Fibroblast of the aortic adventitia (primary cell): ENCODE measurements around the gene PDGFA. TPM values are rescaled to one million over a fixed set of nuclear protein-coding genes. Genes with fewer than 3 reads are reported as not detected.

Source experiments
- DNase-seq: peaks from one replicate; pipeline ENCODE4 v3.0.0-alpha.2; 2010; ENCODE audit warnings: low read depth
- H3K4me3 ChIP-seq: 2 replicates; pipeline ENCODE4 v1.5.1; 2011; ENCODE audit warnings: low read depth, mild to moderate bottlenecking, control low read depth, low read length, moderate library complexity
- total RNA-seq: library from RNA; depleted of rRNA; stranded (reverse); fragments of >200 nt; gene quantifications from 2 replicates; pipeline ENCODE4 v1.2.3, GENCODE V29; 2012; ENCODE audit warnings: low replicate concordance
- TF ChIP-seq, protein P1 (sequence below): IDR thresholded peaks from 2 replicates; pipeline ENCODE4 v1.5.1; 2011; ENCODE audit warnings: mild to moderate bottlenecking, low read length, control low read depth, inconsistent platforms; ENCODE audit not compliant: insufficient read depth

The PDGFA gene
- total RNA-seq, 1 donor: 4.1 TPM

DNA sequence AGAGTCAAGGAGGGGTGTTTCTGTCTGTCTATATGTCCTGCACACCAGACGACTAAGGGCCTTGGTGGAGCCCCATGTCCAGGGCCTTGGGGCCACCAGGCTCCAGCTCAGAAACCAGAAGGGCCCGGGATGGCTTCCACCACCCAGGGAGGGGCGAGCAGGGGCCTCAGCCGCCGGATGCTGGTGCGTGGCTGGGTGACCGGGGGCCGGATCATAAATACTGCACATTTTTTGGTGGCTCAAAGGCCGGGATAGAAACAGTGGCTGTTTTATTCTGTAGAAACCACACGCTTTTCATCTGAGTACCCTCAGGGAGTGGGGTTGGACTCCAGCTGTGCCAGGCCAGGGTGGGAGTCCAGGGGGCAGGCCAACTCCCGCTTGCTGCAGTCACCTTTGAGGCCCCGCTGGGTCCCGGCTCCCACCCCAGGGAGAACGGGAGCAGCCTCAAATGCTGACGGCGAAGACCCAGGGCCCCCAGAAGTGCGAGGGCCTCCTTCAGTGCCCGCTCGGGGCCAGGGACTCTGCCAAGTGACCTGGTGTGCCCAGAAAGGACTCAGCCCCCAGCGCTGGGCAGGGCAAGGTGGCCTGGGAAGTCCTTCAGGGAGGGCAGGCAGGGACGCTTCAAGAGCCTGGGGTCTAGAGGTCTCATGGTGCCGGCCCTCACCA, 28.2 kb downstream of the PDGFA start:
- no peak for DNase-seq
- TF ChIP-seq, protein P1, sequence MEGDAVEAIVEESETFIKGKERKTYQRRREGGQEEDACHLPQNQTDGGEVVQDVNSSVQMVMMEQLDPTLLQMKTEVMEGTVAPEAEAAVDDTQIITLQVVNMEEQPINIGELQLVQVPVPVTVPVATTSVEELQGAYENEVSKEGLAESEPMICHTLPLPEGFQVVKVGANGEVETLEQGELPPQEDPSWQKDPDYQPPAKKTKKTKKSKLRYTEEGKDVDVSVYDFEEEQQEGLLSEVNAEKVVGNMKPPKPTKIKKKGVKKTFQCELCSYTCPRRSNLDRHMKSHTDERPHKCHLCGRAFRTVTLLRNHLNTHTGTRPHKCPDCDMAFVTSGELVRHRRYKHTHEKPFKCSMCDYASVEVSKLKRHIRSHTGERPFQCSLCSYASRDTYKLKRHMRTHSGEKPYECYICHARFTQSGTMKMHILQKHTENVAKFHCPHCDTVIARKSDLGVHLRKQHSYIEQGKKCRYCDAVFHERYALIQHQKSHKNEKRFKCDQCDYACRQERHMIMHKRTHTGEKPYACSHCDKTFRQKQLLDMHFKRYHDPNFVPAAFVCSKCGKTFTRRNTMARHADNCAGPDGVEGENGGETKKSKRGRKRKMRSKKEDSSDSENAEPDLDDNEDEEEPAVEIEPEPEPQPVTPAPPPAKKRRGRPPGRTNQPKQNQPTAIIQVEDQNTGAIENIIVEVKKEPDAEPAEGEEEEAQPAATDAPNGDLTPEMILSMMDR: no peak
- H3K4me3 ChIP-seq: no peak overlapping the region

- TF ChIP-seq, protein P1: no peak
- no peak overlapping the region for H3K4me3 ChIP-seq
- DNase-seq: no peak
These were observed 29.0 kb downstream of the PDGFA start for GRCh38 chr7:490461-491291.

DNA sequence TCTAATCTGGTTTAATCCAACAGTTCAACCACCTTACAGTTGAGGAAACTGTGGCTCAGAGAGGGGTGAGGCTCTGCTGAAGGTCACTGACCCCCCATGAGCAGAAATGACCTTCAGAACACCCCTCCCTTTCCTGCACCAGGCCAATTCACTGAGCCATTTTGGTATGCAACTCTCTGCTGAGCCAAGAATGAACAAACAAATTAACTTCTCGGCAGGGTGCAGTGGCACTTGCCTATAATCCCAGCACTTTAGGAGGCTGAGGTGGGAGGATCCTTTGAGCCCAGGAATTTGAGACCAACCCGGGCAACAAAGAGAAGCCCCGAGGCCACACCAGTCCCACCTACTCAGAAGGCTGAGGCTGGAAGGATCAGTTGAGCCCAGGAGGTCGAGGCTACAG, 29.8 kb downstream of the PDGFA start:
- TF ChIP-seq, protein P1: no peak
- no peak for DNase-seq
- H3K4me3 ChIP-seq: no peak overlapping the region

DNA sequence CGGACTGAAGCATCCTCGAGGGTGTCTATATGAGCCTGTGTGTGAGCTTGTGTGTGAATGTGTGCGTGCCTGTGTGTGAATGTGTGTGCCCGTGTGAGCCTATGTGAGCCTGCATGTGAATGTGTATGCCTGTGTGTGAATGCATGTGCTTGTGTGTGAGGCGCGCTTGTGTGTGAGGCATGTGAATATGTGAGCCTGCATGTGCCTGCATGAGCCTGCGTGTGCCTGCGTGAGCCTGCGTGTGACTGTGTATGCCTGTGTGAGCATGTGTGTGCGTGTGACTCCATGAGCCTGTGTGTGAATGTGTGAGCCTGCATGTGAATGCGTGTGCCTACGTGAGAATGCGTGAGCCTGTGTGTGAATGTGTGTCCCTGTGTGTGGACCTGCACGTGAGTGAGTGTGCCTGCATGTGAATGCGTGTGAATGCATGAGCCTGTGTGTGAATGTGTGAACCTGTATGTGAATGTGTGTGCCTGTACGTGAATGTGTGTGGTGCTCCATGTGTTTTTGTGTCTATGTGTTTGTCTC, 33.4 kb downstream of the PDGFA start:
- H3K4me3 ChIP-seq: no peak overlapping the region
- TF ChIP-seq, protein P1: no peak
- no peak for DNase-seq

GRCh38 chr7:485188-486081, 34.2 kb downstream of the PDGFA start:
- no peak overlapping the region for H3K4me3 ChIP-seq
- TF ChIP-seq, protein P1: no peak
- no peak for DNase-seq

GRCh38 chr7:484356-485101, 35.1 kb downstream of the PDGFA start:
- no peak overlapping the region for H3K4me3 ChIP-seq
- no peak for DNase-seq
- TF ChIP-seq, protein P1: no peak
